Activated T-cell treated with anti-CD3 and anti-CD28 coated beads, Interleukin-2, amount 50 U/mL, for 48 hours (primary cell): ENCODE data around the gene KDSR.
"Not testable (repeated sequence)": the region's sequence is repeated elsewhere in the genome, so short reads cannot be mapped to it uniquely, and the experiment has no call there.

Experiments used
- DNase-seq, 2 experiments: peaks; one replicate each; pipeline ENCODE4 v3.0.0-alpha.2; 2020

Gene KDSR

GRCh38 chr18:63365876-63366212, 1.2 kb downstream of the KDSR start:
- DNase-seq, result no peak

- no peak for DNase-seq
Measured at GRCh38 chr18:63363951-63364350, 3.1 kb downstream of the KDSR start.

GRCh38 chr18:63363420-63363819, 3.6 kb downstream of the KDSR start:
- not testable (repeated sequence) for DNase-seq

- no peak for DNase-seq
Measured at GRCh38 chr18:63356272-63356896, 10.6 kb downstream of the KDSR start.

- DNase-seq, result no peak
Measured at GRCh38 chr18:63350230-63350629, 16.8 kb downstream of the KDSR start.

- no peak for DNase-seq
Measured at GRCh38 chr18:63348508-63349136, 18.4 kb downstream of the KDSR start.

- no peak for DNase-seq
Measured at GRCh38 chr18:63346480-63347183, 20.4 kb downstream of the KDSR start.

GRCh38 chr18:63346031-63346430, 21.0 kb downstream of the KDSR start:
- DNase-seq, result no peak

- DNase-seq, result no peak
Measured at GRCh38 chr18:63344918-63345317, 22.1 kb downstream of the KDSR start.

GRCh38 chr18:63344263-63344662, 22.7 kb downstream of the KDSR start:
- DNase-seq, result no peak

GRCh38 chr18:63342206-63342605, 24.8 kb downstream of the KDSR start:
- DNase-seq, result peak; percentile 35 to 37

GRCh38 chr18:63339920-63340484, 27.0 kb downstream of the KDSR start:
- peak; percentile 36 to 44 for DNase-seq

GRCh38 chr18:63336366-63337099, 30.5 kb downstream of the KDSR start:
- DNase-seq, result no peak

- DNase-seq, result no peak
Measured at GRCh38 chr18:63331105-63331504, 35.9 kb downstream of the KDSR start.

GRCh38 chr18:63329431-63330145, 37.4 kb downstream of the KDSR start:
- DNase-seq, result no peak

- DNase-seq, result no peak
Measured at GRCh38 chr18:63326011-63326410, 41.0 kb downstream of the KDSR start.

- no peak for DNase-seq
Measured at GRCh38 chr18:63325086-63325686, 41.8 kb downstream of the KDSR start.

GRCh38 chr18:63322908-63323634, 43.9 kb downstream of the KDSR start:
- DNase-seq, result peak; percentile 45 to 59

- no peak for DNase-seq
Measured at GRCh38 chr18:63322206-63322605, 44.8 kb downstream of the KDSR start.

- no peak for DNase-seq
Measured at GRCh38 chr18:63321291-63321690, 45.7 kb downstream of the KDSR start.

- no peak for DNase-seq
Measured at GRCh38 chr18:63320975-63321265, 46.1 kb downstream of the KDSR start.
